Neural progenitor cell (in vitro differentiated cells): Measurements from ENCODE around the gene FAM43A.

Experiments
- EZH2 ChIP-seq: fragments of 200-600 bp; sonication (generic); IDR thresholded peaks from 2 replicates; pipeline ENCODE4 v1.6.1; 2017; ENCODE audit warnings: antibody characterized with exemption, mild to moderate bottlenecking, moderate library complexity
- EZH2phosphoT487 ChIP-seq: fragments of 200-600 bp; sonication (generic); IDR thresholded peaks from 2 replicates; pipeline ENCODE4 v1.6.1; 2017; ENCODE audit warnings: antibody characterized with exemption
- TF ChIP-seq, protein P1 (sequence below): fragments of 200-600 bp; sonication (generic); IDR thresholded peaks from 2 replicates; pipeline ENCODE4 v1.5.1; 2017; ENCODE audit warnings: antibody characterized with exemption, mild to moderate bottlenecking

- TF ChIP-seq, protein P1, sequence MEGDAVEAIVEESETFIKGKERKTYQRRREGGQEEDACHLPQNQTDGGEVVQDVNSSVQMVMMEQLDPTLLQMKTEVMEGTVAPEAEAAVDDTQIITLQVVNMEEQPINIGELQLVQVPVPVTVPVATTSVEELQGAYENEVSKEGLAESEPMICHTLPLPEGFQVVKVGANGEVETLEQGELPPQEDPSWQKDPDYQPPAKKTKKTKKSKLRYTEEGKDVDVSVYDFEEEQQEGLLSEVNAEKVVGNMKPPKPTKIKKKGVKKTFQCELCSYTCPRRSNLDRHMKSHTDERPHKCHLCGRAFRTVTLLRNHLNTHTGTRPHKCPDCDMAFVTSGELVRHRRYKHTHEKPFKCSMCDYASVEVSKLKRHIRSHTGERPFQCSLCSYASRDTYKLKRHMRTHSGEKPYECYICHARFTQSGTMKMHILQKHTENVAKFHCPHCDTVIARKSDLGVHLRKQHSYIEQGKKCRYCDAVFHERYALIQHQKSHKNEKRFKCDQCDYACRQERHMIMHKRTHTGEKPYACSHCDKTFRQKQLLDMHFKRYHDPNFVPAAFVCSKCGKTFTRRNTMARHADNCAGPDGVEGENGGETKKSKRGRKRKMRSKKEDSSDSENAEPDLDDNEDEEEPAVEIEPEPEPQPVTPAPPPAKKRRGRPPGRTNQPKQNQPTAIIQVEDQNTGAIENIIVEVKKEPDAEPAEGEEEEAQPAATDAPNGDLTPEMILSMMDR, result no peak
- TF ChIP-seq EZH2 (no peak), EZH2phosphoT487 (no peak)
Measured at GRCh38 chr3:194696702-194697101, 11.0 kb downstream of the FAM43A start.
